ACC112 (cell line): ENCODE measurements around the gene LPIN3.
A peak's percentile ranks its signal among the peaks of the same experiment; 100 is the strongest.

Source experiments
- H2AFZ ChIP-seq: fragments of 200-600 bp; sonication (generic); one replicate; pipeline ENCODE4 v1.6.0; 2017; ENCODE audit warnings: antibody characterized with exemption, low read length; ENCODE audit not compliant: unreplicated experiment
- H3K27ac ChIP-seq: fragments of 200-600 bp; sonication (generic); 2 replicates; pipeline ENCODE4 v1.5.1; 2014; ENCODE audit warnings: low read depth, mild to moderate bottlenecking, antibody characterized with exemption, low read length, moderate library complexity
- H3K27me3 ChIP-seq: fragments of 200-600 bp; sonication (generic); 2 replicates; pipeline ENCODE4 v1.6.1; 2014; ENCODE audit warnings: mild to moderate bottlenecking, antibody characterized with exemption, low read length, moderate library complexity, mixed read lengths; ENCODE audit not compliant: insufficient read depth
- H3K36me3 ChIP-seq: fragments of 200-600 bp; sonication (generic); 2 replicates; pipeline ENCODE4 v1.6.1; 2016; ENCODE audit warnings: mild to moderate bottlenecking, antibody characterized with exemption, low read length, moderate library complexity, mixed read lengths; ENCODE audit not compliant: insufficient read depth
- H3K4me1 ChIP-seq: fragments of 200-600 bp; sonication (generic); one replicate; pipeline ENCODE4 v1.6.1; 2016; ENCODE audit warnings: low read length, mixed read lengths; ENCODE audit not compliant: insufficient read depth, unreplicated experiment, control insufficient read depth
- H3K4me3 ChIP-seq: fragments of 200-600 bp; sonication (generic); 2 replicates; pipeline ENCODE4 v1.5.1; 2014; ENCODE audit warnings: mild to moderate bottlenecking, low read depth, low read length
- H3K79me2 ChIP-seq: fragments of 200-600 bp; sonication (generic); one replicate; pipeline ENCODE4 v1.6.0; 2016; ENCODE audit warnings: low read length; ENCODE audit not compliant: control insufficient read depth, unreplicated experiment, insufficient read depth

The LPIN3 gene

GRCh38 chr20:41360831-41361756 is 20.5 kb downstream of the LPIN3 start:
- Histone ChIP-seq H3K36me3 (no peaks in the 10 kb centered on the region), H3K79me2 (no peaks in the 10 kb centered on the region), H3K4me1 (no peaks in the 10 kb centered on the region), H3K27ac (no peak overlapping the region), H3K27me3 (peaks cover 13% of the 10 kb centered on the region), H3K4me3 (no peak overlapping the region), H2AFZ (no peak overlapping the region)

DNA sequence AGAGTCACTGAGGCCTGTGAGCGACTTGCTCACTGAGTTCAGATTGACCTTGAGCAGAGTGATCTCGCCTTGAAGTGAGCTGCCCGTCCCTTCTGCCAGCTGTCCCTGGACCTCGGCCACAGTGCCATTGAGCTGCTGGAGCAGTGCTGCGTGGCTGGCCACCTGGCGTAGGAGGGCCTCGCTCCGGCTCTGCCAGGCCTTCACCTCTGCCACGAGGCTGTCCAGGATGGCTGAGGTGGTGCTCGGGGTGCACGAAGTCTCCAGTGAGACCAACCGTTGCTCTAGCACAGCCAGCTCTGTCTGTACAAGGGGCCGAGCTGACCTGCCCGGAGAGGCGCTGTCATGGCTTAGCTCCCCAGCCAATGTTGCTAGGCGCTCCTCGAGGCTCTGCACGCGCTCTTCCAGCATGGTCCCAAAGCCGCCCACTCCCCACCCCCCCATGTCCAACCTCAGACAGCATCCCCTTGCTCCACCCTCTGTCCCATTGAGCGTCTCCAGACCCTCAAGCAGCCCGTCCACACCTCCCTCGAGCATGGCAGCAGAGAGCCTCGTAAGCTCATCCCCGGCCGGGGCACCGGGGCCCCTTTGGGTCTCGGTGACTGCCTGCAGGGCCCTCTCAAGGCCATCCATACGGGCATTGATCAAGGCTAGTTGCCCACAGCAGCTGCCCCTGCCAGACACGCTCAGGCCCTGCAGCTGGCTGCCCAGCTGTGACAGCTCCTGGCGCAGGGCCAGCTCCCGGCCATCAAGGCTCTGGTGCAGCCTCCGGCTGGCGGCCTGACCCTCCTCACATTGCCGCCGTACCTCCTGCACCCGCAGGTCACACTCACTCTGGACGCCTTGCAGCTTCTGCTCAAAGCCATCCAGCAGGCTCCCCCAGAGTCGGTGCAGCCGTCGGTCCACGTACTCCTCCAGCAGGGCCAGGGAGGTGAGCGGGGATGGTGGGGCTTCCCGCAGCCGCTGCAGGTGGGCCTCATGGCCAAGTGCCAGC is 21.4 kb downstream of the LPIN3 start:
- peaks cover 18% of the 10 kb centered on the region for H3K27me3 ChIP-seq
- H3K4me3 ChIP-seq = no peak overlapping the region
- no peaks in the 10 kb centered on the region for H3K4me1 ChIP-seq
- H3K27ac ChIP-seq = no peak overlapping the region
- H3K36me3 ChIP-seq = no peaks in the 10 kb centered on the region
- H3K79me2 ChIP-seq = no peaks in the 10 kb centered on the region
- no peak overlapping the region for H2AFZ ChIP-seq

GRCh38 chr20:41362748-41363140 is 22.1 kb downstream of the LPIN3 start:
- Histone ChIP-seq H3K27me3 (peaks cover 25% of the 10 kb centered on the region), H3K36me3 (no peaks in the 10 kb centered on the region), H3K4me1 (no peaks in the 10 kb centered on the region), H3K4me3 (no peak overlapping the region), H2AFZ (no peak overlapping the region), H3K27ac (no peak overlapping the region), H3K79me2 (no peaks in the 10 kb centered on the region)

- H3K4me1 ChIP-seq = no peaks in the 10 kb centered on the region
- H3K4me3 ChIP-seq = no peak overlapping the region
- no peak overlapping the region for H3K27ac ChIP-seq
- no peaks in the 10 kb centered on the region for H3K79me2 ChIP-seq
- H3K36me3 ChIP-seq = no peaks in the 10 kb centered on the region
- H3K27me3 ChIP-seq = peaks cover 29% of the 10 kb centered on the region
- H2AFZ ChIP-seq = no peak overlapping the region
Observed at GRCh38 chr20:41363601-41364000, 23.0 kb downstream of the LPIN3 start.

- no peaks in the 10 kb centered on the region for H3K4me1 ChIP-seq
- H2AFZ ChIP-seq = no peak overlapping the region
- no peak overlapping the region for H3K27ac ChIP-seq
- peaks cover 33% of the 10 kb centered on the region for H3K27me3 ChIP-seq
- no peak overlapping the region for H3K4me3 ChIP-seq
- H3K36me3 ChIP-seq = no peaks in the 10 kb centered on the region
- H3K79me2 ChIP-seq = no peaks in the 10 kb centered on the region
Observed at GRCh38 chr20:41364236-41364855, 23.7 kb downstream of the LPIN3 start.

DNA sequence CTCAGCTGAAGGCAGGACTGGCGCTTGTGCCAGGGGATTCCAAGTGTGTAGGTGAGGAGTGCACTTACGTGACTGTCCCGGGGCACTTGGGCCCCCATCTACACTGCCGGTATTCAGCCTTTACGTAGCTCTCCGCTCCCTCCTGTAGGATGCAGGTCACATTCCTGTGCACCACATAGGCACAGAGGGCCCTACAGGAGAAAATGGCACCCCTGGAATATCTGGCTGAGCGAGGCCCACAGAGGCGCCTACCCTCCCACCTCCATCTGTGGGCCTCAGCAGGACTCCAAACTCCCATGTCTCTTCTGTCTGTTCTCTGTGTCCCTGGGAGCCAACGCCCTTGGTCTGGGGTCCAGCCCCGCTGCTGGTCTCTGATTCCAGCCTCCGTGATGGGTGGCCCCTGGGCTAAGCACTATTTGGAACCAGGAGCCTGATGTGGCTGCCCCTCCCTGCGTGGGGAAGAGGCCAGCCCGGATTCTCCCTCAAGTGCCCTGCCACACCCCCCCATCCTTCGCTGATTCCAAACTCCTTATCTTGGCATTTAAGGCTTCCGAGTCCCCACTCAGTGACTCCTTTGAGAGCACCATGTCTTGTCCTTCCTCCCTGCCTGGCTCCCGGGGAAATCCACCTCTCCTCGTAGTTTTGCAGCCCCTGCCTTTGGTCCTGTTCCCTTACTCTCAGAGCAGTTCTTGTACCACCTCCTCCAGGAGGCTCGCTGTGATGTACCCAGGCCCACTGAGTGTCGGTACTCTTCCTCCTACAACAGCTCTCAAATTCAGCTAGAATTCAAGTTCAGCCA is 24.5 kb downstream of the LPIN3 start:
- Histone ChIP-seq H3K4me3 (no peak overlapping the region), H3K4me1 (no peaks in the 10 kb centered on the region), H3K27ac (no peak overlapping the region), H3K36me3 (no peaks in the 10 kb centered on the region), H2AFZ (no peak overlapping the region), H3K79me2 (no peaks in the 10 kb centered on the region), H3K27me3 (peaks cover 33% of the 10 kb centered on the region)

- no peak overlapping the region for H3K27ac ChIP-seq
- H3K4me3 ChIP-seq = peak overlapping the region; percentile 32; the same call in 1 of the 2 replicates
- H3K79me2 ChIP-seq = no peaks in the 10 kb centered on the region
- H3K36me3 ChIP-seq = no peaks in the 10 kb centered on the region
- H3K4me1 ChIP-seq = no peaks in the 10 kb centered on the region
- H3K27me3 ChIP-seq = peaks cover 33% of the 10 kb centered on the region
- no peak overlapping the region for H2AFZ ChIP-seq
Observed at GRCh38 chr20:41365777-41366545, 25.3 kb downstream of the LPIN3 start.

DNA sequence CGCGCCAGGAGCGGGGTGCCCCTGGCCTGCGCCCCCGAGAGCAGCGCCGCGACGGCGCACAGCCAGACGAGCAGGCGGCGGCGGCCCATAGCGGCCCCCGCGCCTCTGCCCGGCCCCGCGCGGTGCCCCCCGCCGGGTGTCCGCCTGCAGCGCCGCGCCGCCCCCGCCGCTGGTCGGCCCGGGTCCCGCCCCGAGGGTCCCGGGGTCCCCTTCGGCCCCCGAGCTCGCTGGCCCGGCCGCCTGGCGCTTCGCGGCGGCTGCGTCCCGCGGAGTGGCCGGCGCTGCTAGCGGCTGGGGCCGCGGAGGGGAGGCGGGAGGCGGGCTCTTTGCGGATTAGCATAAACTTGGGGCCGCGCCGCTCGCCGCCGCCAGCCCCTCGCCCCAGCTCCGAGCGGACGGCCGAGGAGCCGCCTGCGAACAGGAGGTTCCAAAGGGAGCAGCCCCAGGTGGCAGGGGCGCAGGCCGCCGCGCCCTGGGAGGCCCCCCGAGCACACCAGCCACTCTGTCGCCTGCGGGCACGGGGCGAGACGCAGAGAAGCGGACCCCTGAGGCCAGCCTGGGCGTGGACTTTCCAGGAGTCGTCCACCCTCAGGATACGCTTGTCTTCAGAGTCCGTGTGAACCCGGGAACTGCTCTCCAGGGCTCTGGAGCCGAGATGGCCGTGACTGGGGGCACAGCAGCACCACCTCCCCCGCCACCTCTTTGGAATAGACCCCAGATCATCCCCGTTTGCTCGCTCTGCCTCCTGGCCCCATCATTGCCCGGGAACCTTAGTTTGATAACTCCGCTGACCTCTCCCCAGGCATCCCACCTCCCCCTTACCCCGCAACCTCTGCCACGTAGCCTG is 26.1 kb downstream of the LPIN3 start, which contains the start of gene EMILIN3:
TSS of gene EMILIN3 (minus strand) at position 273 of the 847 bp plus-strand sequence. CDS start at position 89, 184 bp downstream.
- Histone ChIP-seq H3K4me1 (no peaks in the 10 kb centered on the region), H3K36me3 (no peaks in the 10 kb centered on the region), H3K4me3 (peak within 1 kb of the TSS; percentile 32; the same call in 1 of the 2 replicates), H3K27ac (no peak within 1 kb of the TSS), H2AFZ (no peak within 1 kb of the TSS), H3K79me2 (no peaks in the 10 kb centered on the region), H3K27me3 (peaks cover 33% of the 10 kb centered on the region)

GRCh38 chr20:41367393-41367695 is 26.7 kb downstream of the LPIN3 start:
- Histone ChIP-seq H3K4me3 (no peak overlapping the region), H3K36me3 (no peaks in the 10 kb centered on the region), H3K27ac (no peak overlapping the region), H3K27me3 (peaks cover 34% of the 10 kb centered on the region), H3K79me2 (no peaks in the 10 kb centered on the region), H2AFZ (no peak overlapping the region), H3K4me1 (no peaks in the 10 kb centered on the region)
